ENCODE data around the gene ERBB4.

DNA sequence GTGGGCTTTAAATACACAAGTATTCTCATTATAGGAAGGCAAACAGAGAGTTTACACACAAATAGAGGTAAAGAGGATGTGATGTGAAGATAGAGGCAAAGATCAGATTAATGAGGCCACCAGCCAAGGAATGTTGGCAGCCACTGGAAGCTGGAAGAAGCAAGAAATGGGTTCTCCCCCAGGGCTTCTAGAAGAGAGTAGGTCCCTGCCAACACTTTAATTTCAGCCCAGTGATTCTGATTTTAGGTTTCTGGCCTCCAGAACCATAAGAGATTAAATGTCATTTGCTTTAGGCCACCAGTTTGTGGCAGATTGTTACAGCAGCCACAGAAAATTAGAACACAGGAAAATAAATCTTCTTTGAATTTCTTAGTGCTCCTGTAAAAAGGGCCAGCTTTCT lies 1065.5 kb downstream of the ERBB4 start:
- TF ChIP-seq, protein P1, sequence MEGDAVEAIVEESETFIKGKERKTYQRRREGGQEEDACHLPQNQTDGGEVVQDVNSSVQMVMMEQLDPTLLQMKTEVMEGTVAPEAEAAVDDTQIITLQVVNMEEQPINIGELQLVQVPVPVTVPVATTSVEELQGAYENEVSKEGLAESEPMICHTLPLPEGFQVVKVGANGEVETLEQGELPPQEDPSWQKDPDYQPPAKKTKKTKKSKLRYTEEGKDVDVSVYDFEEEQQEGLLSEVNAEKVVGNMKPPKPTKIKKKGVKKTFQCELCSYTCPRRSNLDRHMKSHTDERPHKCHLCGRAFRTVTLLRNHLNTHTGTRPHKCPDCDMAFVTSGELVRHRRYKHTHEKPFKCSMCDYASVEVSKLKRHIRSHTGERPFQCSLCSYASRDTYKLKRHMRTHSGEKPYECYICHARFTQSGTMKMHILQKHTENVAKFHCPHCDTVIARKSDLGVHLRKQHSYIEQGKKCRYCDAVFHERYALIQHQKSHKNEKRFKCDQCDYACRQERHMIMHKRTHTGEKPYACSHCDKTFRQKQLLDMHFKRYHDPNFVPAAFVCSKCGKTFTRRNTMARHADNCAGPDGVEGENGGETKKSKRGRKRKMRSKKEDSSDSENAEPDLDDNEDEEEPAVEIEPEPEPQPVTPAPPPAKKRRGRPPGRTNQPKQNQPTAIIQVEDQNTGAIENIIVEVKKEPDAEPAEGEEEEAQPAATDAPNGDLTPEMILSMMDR (IDR thresholded peaks at IDR 0.05) = no peak
- TF ChIP-seq POLR2A (IDR thresholded peaks at IDR 0.05) = no peak
